ENCODE measurements around the gene EXD3.
A peak's percentile ranks its signal among the peaks of the same experiment; 100 is the strongest.

EXD3 gene

DNA sequence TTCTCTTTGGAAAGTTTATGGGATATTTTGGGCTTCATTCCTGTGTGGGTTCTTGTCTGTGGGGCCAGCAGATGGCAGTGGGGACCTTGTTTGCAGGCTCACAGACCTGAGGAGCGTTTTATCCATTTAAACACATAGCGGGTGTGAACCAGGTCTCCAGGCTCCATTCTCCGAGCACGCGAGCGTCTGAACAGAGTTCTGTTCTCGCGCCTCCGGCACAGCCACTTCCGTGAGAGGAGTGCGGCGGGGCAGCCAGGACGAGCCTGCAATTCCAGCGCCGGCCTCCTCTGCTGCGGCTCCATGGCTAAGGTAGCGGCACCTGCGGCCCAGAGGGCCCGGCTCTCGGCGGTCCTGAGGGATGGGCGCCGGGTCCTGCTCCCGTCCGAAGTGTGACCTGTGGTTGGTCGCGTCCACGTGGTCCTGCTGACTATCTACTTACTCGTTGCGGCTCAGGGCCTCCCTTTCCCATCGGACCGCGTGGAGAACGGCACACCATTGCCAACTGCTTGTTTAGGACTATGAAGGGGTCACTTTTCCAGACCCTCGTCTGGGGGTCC lies 128.2 kb downstream of the EXD3 start:
- DNase-seq (ENCODE audit: low spot score) = peak; percentile 79

DNA sequence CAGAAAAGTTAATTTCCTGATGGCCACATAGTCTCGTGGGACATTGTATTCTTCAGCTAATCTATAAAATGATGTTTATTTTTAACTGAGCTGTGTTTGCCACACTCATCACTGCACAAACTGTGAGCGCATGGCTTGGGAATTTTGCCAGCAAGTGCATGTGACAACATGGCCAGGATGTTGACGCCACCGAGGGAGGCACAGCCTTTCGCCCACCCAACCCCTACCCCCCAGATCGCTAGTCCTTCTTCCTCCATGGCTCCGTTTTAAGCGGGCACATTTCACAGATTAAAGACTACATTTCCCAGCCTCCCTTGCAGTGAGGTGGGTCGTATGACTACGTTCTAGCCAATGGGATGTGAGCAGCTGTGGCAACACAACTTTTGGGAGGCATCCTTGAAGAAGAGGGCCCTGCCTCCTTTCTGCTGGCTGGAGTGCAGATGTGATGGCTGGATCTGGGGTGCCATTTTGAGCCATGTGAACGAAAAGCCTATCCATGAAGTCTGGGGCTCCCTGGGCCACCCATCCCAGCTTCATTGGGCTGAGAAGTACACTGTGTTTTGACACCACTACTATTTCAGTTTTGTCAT lies 128.8 kb downstream of the EXD3 start:
- DNase-seq (ENCODE audit: low spot score) = peak; percentile 66

DNA sequence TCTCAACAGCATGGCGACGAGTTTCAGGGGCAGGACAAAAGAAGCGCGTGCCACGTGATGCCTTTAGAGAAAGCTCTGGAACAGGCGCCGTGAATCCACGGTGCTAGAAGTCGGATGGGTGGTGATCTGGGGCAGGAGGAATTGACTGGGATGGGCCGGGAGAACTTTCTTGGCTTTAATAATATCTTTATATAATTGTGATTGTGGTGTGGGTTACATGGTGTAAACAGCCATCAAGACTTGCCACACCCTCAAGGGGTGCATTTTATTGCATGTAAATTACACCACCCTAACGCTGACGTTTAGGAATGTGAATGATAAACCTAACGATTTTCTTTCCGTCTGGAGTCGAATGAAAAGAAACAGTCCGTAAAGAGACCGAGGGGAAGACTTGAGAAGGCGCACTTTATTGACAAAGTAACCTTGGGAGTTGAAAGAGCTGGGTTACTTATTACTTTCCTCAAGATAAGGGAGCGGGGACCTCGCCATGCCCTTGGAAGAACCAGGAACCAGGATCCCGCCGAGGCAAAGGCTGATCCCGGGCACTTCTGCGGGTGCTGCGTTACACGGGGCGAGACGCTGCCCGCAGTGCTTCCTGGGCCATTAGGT lies 129.4 kb downstream of the EXD3 start:
- DNase-seq (ENCODE audit: low spot score) = no peak

DNA sequence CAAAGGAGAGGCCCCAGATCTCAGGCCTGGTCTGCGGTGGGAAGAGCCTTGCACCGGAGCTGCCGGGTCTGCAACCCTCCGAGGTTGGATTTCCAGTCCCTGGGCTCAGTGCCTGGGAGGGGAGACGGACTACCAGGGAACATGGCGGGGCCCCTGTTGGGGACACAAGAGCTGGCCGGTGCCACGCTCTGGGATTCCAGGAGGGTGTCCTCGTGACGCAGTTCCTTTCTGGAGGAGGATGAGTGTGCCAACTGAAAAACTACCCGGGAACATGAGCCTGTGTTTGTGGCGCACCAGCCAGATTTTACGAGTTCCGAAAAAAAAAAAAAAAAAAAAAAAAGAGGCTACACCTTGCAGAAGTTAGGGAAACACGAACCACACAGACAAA lies 129.9 kb downstream of the EXD3 start:
- DNase-seq (ENCODE audit: low spot score) = no peak

DNA sequence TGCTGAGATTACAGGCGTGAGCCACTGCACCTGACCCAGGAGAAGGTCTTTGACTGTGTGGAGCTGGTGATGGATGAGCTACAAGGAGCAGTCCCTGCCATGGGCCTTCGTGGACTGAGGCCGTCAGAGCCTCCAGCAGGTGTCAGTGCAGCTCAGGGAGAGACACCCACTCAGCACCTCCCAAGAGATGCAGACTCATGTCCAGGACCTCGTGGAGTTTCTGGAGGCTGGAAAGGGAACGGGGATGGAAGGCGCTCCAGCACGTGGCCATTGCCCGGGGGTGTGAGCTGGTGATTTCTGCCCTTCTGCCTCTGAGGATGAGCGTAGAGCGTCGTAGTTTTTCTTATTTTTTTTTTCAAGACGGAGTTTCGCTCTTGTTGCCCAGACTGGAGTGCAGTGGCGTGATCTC lies 136.0 kb downstream of the EXD3 start:
- DNase-seq (ENCODE audit: low spot score) = peak; percentile 72

DNA sequence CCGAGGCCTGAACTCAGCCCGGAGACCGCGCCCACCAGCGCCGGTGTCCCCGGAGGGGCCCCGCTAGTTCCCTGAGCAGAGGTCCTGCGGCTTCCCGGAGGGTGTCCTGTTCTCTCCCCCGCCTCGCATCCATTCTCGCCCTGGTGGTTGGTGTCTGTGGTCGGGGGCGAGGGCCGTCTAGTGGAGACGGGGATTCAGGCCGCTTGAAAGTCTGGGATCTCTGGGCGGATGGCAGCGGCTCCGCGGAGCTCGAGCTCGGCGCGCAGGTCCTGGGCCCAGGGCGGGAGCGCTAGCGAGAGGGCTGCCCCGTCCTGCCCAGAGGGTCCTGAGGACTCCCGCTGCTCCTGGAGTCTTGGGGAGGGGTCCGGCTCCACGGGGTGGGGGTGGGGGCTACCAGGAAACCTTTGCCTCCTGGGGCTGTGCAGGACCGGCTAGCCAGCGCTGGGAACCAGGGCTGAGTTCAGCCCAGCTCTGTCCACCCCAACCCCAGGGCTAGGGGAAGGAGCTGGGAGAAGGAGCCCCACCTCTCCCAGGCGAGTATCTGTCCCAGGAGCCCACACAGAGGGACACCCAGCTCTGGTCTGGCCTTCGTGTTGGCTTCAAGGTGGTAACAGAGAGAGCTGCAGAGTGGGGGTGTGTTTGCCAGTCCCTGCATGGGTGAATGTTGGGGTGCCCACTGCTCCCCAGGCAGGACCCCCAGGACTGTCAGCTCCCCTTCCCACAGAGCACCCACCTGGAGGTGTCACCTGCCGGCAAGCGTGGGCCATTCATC lies 141.4 kb downstream of the EXD3 start:
- DNase-seq (ENCODE audit: low spot score) = no peak

DNA sequence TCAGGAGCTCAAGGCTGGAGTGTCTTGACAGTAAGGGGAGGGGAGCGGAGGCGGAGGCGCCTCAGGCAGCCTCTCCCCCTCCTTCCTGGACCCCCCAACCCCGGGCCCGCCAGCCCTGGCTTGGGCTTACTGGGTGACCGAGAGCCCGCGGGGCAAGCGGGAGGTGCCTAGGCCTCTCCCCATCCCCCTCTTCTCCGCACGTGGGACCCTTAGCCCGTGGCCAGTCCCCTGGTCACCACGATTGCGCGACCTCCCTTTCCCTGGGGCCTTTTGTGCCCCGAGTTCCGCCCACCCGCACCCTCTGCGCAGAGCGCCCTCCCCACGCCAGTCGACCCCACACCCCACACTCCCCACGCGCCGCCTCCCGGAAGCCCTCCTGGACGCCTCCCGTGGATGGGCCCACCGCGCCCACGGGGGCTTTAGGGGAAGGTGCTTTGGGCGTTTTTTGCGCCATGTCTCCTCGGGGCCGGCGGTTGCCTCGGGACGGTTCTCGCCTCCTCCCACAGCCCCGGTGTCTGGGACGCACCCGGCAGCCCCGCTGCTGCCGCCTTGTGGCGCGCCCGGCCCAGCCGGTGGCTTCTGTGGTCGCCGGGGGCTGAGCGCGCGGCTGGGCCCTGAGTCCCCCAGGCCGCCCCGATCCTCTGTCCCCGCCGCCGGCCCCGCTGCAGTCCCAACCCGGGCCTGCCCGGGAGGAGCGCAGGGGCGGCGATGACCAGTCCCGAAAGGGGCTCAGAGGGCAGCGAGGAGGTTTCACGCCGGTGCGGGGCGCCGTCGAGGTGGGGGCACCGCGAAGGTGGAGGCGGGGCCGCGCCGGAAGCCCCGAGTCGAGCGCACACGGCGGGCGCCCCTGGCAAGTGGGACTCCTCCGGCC lies 142.3 kb downstream of the EXD3 start:
- DNase-seq (ENCODE audit: low spot score) = no peak

DNA sequence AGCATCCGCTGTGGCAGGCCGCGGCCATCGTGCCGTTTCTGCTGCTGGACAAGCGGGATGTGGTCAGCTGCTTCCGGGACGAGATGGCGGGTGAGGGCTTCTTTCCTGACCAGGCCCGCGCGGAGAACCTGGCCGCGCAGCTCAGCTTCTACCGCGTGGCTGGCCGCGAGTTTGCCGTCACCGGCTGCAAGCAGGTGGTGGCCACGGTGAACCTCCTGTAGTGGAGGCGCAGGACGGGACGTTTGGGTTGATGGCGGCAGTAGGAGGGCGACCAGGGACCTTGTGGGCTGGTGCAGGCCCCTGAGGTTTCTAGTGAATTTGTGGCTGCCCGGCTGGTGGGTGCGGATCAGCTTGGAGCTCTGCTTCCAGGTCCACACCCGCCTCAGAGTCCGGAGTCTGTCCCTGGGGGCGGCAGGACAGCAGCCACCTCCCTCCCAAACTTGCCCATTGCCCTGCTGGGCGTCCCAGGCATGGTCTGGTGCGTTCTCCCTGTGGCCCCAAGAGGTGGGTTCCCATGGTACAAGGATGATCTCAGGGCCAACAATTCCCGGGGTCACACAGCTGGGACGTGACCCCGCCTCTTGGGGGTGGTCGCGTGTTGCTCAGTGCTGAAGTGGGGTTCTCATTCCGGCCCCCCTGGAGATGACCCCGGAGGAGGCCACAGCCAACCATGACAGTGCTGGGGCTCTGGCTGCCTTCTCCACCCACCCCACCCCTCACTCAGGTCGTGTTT lies 143.1 kb downstream of the EXD3 start:
- DNase-seq (ENCODE audit: low spot score) = no peak

DNA sequence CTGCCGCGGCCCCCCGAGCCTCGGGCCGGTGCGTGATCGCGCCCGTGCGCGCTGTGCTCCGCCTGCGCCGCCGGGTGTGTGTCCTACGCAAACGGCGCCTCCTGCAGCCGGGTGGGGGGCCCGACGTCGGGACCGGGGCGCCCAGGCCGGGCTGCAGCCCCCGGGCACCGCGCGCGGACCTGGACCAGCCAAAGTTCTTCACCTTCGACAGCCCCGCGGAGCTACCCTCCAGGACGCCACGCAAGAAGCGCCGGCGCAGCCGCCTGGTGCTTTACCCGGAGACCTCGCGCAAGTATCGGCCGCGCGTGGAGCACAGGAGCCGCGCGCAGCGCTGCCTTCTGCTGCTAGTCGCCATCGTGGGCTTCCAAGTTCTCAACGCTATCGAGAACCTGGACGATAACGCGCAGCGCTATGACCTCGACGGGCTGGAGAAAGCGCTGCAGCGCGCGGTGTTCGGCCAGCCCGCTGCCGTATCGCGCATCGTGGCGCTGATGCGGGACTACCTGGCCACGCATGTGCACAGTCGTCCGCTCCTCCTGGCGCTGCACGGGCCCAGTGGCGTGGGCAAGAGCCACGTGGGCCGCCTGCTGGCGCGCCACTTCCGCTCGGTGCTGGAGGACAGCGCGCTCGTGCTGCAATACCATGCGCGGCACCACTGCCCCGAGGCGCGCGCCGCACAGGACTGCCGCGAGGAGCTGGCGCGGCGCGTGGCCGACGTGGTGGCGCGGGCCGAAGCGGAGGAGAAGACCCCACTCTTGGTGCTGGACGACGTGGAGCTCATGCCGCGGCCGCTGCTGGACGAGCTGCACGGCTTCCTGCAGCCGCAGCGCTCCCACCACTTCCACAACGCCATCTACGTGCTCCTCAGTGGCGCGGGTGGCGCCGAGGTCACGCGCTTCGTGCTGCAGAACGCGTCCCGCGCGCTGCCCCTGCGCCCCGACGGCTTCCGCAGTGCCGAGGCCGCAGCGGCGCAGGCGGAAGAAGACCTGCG lies 143.9 kb downstream of the EXD3 start:
- DNase-seq (ENCODE audit: low spot score) = no peak

DNA sequence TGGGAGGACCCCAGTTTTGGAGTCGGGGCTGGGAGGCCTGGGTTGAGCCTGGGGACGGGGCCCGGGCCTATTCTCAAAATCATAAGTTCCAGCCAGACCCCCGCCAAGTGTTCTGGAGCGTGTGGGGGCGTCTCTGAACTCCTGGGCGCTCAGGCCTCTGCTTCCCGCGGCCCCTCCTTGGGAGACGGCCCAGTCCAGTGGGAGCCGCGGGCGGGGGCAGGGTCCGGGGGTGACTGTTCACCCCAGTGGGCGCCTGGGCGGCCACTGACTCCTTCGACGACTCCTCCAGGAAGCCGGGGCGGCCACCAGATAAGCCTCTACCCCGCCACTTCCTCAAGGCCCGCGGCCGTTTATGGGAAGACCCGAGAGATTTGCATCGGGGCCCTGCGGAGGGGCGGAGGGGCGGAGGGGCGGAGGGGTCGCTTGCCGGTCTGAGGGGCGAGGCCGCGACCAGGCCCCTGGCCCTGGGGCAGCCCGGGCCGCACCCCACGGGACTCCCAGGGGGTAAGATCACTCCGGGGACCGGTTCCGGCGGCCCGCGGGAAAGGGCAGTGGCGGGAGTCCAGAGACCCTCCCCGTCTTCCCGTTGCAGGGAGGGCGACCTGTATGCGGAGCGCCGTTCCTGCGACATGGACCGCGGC lies 144.8 kb downstream of the EXD3 start:
- DNase-seq (ENCODE audit: low spot score) = no peak

DNA sequence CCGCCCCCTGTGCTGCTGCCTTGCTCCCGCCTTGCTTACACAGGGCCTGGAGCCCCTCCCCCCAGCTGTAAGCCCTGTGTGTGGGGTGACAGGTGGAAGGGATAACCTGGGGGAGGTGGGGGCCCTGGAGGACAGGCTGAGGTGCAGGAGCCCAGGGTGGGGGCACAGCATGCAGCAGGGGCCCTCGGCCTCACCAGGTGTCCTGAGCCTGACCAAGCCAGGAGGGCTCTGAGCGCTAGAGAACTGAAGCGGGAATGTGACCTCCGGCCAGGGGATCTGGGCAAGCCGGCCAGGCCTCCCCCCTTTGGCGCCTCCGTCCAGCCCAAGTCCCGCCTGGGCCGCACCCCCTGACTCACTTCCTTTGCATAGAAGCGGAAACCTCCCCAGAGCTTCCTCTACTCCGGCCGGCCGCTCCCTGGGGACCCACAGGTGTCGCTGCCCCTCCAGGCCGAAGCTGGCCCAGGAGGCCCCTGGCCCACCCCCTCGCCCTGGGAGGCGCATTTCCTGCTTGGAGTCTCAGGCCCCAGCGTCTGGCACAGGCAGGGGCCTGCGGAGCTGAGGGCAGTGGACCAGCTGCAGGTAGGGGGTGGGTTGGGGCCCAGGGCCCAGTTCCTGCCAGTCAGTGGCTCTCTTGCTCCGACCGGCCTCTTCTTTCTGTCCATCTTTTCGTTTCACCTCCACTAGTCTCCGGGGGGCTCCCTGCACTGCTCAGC lies 145.5 kb downstream of the EXD3 start, which contains the start of gene TOR4A:
Gene TOR4A, plus strand, starts transcription at position 398 of the 713 bp plus-strand sequence. CDS start 964 bp downstream, outside the sequence.
- peak; percentile 82 for DNase-seq (ENCODE audit: low spot score)

DNA sequence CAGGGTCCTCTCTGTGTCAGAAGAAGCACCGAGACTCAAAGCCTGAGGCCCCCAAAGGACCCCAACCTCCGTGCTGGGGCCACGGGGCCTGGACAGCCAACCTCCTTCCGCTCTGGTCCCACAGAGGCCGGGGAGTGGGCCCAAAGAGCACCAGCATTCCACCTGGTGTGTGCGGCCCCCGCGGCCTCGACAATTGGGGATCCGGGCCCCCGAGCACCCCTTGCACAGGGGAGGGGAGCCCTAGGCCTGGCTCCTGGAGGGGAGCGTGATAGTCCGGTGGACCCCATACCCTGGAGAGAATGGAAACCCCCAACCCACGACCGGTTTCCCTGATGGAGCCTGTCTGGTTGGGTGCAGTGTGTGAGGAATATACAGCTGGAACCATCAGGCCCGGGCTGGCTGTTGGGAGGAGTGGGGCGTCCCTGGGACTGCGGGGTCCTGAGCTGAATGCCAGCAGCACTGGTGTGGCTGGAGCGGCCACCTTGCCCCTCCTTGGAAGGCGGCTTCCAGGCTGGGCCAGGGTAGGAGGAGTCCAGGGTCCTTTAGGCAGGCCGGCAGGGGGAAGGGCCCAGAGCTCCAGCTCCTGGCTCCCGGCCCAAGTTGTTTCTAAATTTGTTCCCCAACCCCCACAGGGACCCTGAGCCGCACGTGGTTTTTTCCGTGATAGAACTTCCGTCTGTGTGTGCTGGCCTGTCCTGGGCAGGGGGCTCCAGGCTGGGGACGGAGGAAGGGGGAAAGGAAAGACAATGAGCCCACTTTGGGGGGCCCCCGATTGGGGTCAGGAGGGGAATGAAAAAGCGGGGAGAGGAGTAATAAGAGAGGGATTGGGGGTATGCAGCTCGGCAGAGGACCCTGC lies 146.3 kb downstream of the EXD3 start:
- DNase-seq (ENCODE audit: low spot score) = no peak

DNA sequence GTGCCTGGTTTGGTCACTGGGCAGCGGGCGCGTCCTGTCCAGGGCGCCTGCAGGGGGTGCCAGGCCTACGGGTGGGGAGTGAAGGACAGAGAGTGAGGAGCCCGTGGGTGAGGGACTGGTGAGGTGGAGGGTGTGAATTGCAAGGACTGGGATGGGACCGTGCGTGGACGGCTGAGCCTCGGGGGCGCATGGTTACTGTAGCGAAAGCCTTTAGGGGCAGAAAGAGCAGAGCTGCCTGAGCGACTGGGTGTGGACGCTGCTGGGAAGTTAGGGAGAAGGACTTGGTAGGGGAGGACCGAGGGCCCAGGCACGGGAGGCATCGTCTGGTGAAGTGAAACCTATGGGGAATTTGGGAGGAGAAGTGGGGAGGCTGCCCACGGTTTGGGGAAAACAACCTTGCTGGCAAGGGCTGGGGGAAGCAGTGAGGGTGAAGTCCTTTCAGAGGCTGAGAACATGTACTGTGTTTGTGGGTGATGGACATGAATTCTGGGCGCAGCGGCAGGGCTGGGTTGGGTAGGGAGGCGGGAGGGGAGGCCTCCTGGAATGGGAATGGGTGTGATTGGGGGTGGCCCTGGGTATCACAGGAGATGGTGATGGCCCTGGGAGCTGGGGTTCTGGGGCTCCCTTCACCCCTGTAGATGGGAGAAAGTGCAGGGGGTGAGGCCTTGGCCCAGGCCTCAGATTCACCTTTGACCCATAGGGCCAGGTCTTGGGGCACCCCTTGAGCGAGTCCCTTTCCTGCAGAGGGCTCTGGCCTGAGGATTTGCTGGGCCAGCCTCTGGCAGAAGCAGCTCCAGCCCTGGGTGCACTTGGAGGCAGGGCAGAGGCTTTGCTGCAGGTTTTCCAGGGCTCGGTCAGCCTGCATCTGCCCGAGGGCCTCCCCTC lies 147.1 kb downstream of the EXD3 start:
- no peak for DNase-seq (ENCODE audit: low spot score)

DNA sequence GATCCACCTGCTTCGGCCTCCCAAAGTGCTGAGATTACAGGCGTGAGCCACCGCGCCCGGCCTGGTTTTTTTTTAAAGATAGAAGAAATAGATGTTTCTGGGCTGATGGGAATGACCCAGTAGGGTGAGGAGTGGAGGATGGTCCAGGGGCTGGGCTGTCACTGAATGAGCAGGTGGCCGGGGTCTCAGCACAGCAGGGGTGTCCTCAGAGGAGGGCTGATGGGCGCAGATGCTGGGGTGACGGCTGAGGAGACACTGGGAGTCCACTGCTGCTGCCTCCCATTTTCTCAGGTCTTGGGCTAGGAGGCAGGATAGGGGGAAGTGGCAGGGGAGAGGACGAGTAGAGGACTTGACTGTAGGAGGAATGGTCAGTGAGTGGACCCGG lies 147.8 kb downstream of the EXD3 start:
- no peak for DNase-seq (ENCODE audit: low spot score)

DNA sequence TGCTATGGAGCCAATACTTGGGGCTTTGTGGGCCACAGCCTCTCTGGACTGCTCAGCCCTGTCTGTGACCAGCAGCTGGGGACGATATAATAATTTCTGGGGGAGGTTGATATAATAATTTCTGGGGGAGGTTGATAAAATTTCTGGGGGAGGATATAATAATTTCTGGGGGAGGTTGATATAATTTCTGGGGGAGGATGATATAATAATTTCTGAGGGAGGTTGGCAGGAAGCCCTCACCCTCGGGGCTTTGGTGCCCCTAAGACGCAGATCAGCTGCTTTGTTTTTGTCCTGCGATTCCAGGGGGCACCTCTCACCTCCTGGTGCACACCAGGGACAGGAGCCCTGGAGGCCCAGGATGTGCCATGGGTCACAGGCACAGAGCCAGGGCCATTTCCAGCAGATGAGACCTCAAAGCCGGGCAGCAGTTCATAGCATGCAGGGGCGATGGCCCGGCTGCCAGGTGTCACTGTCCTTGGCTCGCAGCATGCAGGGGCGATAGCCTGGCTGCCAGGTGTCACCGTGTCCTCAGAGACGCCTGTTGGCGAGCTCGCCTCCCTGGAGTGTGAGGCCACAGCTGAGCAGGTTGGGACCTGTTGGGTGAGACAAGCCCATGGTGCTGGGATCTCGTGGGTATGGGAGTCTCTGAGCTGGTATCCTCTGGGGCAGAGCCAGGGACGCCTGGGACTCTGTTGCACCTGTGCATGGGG lies 149.2 kb downstream of the EXD3 start:
- no peak for DNase-seq (ENCODE audit: low spot score)

DNA sequence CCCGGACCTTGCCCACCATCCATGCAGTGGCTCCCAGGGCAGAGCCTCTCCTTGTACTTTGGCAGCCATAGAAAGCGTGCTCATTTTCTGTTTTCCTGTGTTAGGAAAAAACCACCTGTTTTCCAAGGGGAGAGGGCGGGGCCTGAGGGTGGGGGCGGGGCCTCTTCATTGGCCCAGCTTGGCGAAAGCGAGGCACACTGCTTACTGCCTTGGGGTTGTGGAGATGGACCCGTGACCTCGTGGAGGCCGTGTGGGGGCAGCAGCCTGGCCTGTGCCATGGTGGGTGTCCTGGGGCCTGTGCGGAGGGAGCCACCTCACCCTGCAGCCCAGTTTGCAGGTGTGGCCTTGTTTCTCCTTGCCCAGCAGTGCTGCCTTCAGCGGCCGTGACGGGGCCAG lies 149.9 kb downstream of the EXD3 start:
- no peak for DNase-seq (ENCODE audit: low spot score)
